HepG2 (cell line): ENCODE results near the gene ZNF333. TPM values are rescaled to one million over a fixed set of nuclear protein-coding genes. Genes with fewer than 3 reads are reported as not detected.

Source experiments
- ATAC-seq: fragments of 200-7000 bp; cut with Tn5 transposase; 3 replicates; pipeline ENCODE4 v1.9.1; 2020; ENCODE audit warnings: mild to moderate bottlenecking, moderate library complexity
- BruUV-seq: library from RNA; stranded (reverse); fragments of 400-500 nt; replicated peaks from 2 replicates; lab custom pipeline; 2021; lab: Mats Ljungman, UMichigan
- CTCF ChIA-PET: fragments of 300-600 bp; formaldehyde crosslinking; extraction: SDS; loops from one replicate; lab custom pipeline; 2021; ENCODE audit warnings: low total read pairs, inconsistent platforms, low intra/inter-chr PET ratio; lab: Yijun Ruan, JAX
- POLR2A ChIA-PET: fragments of 350-600 bp; sonication (Branson Sonifier 250); formaldehyde crosslinking; loops from one replicate; lab custom pipeline; 2020; ENCODE audit warnings: antibody characterized with exemption, inconsistent platforms; lab: Yijun Ruan, JAX
- DNase-seq: peaks from one replicate; pipeline ENCODE4 v3.0.0-alpha.2; 2015; ENCODE audit warnings: low spot score
- FAIRE-seq: peaks from 3 replicates; lab custom pipeline; 2011; peaks lifted over from hg19 to GRCh38; lab: Jason Lieb, UNC
- H2AFZ ChIP-seq: one replicate; pipeline ENCODE4 v1.6.1; 2011; ENCODE audit warnings: low read length, inconsistent platforms
- H3K27ac ChIP-seq: fragments of 300-600 bp; 3 replicates; pipeline ENCODE4 v1.8.0; 2011; ENCODE audit warnings: mixed run types, mild to moderate bottlenecking, mixed read lengths, low read length, inconsistent platforms; ENCODE audit not compliant: insufficient read depth; ENCODE audit errors: extremely low read length
- H3K27me3 ChIP-seq, 2 experiments: fragments of 200-600 bp in 1 of 2; 2 replicates in 1 of 2; 3 replicates in 1 of 2; pipeline versions ENCODE4 v1.6.0 to v1.8.0; 2011; ENCODE audit warnings: low read length in 2 of 2, mild to moderate bottlenecking in 2 of 2, moderate library complexity in 2 of 2, inconsistent platforms in 1 of 2; ENCODE audit not compliant: insufficient read depth in 2 of 2, control insufficient read depth in 1 of 2
- H3K36me3 ChIP-seq, 2 experiments: fragments of 200-600 bp in 1 of 2; replicated peaks in 1 of 2; 2 replicates in 1 of 2; 3 replicates in 1 of 2; pipeline versions ENCODE4 v1.5.1 to v1.8.0; 2011; ENCODE audit warnings: low read length in 2 of 2, inconsistent platforms in 1 of 2; ENCODE audit not compliant: insufficient read depth in 2 of 2, control insufficient read depth in 1 of 2
- H3K4me1 ChIP-seq: 2 replicates; pipeline ENCODE4 v1.5.1; 2012; ENCODE audit warnings: low read length, inconsistent platforms; ENCODE audit not compliant: insufficient read depth
- H3K4me2 ChIP-seq: 2 replicates; pipeline ENCODE4 v1.6.0; 2011; ENCODE audit warnings: low read depth, low read length, inconsistent platforms
- H3K4me3 ChIP-seq, 3 experiments: fragments of 200-600 bp in 1 of 3; sonication (generic), shearing (Covaris generic) in 1 of 3; replicated peaks in 1 of 3; 2 replicates each; pipeline ENCODE4 v1.5.1; 2011 to 2016; ENCODE audit warnings: low read length in 3 of 3, inconsistent platforms in 2 of 3, low read depth in 2 of 3, mild to moderate bottlenecking in 2 of 3, control low read depth in 1 of 3, mixed read lengths in 1 of 3; ENCODE audit not compliant: insufficient read depth in 1 of 3
- H3K79me2 ChIP-seq: one replicate; pipeline ENCODE4 v1.6.1; 2011; ENCODE audit warnings: low read length, inconsistent platforms; ENCODE audit not compliant: insufficient read depth
- H3K9ac ChIP-seq: 2 replicates; pipeline ENCODE4 v1.6.0; 2011; ENCODE audit warnings: mild to moderate bottlenecking, low read depth, low read length, inconsistent platforms; ENCODE audit not compliant: insufficient read depth
- H3K9me3 ChIP-seq: 2 replicates; pipeline ENCODE4 v1.5.1; 2012; ENCODE audit warnings: mild to moderate bottlenecking, low read length
- H4K20me1 ChIP-seq: 2 replicates; pipeline ENCODE4 v1.6.0; 2011; ENCODE audit warnings: inconsistent platforms, mild to moderate bottlenecking, low read length, moderate library complexity; ENCODE audit not compliant: insufficient read depth
- DMTF1 ChIP-seq: sonication (generic); formaldehyde crosslinking; IDR thresholded peaks from 2 replicates; pipeline ENCODE4 v1.4.0; 2020; ENCODE audit warnings: mild to moderate bottlenecking, missing genetic modification reagents
- E2F5 ChIP-seq: sonication (generic); formaldehyde crosslinking; conservative IDR thresholded peaks from 2 replicates; pipeline ENCODE4 v1.4.0; 2020; ENCODE audit warnings: missing genetic modification reagents
- RBM22 ChIP-seq: fragments of 200-400 bp; formaldehyde crosslinking; optimal IDR thresholded peaks from 2 replicates; pipeline ENCODE3; 2017; ENCODE audit warnings: mild to moderate bottlenecking, low read length, moderate library complexity
- TCF12 ChIP-seq, 2 experiments: fragments of 450-650 bp in 1 of 2; sonication (generic) in 1 of 2; formaldehyde crosslinking in 1 of 2; IDR thresholded peaks; 2 replicates each; pipeline versions ENCODE4 v1.6.1 to v1.8.0; 2017 to 2022; ENCODE audit warnings: antibody characterized with exemption in 1 of 2, mild to moderate bottlenecking in 1 of 2, missing genetic modification reagents in 1 of 2, moderate library complexity in 1 of 2
- ZNF160 ChIP-seq: sonication (generic); formaldehyde crosslinking; IDR thresholded peaks from 2 replicates; pipeline ENCODE4 v1.8.0; 2022; ENCODE audit warnings: mild to moderate bottlenecking, inconsistent platforms, missing genetic modification reagents
- ZNF557 ChIP-seq: sonication (generic); formaldehyde crosslinking; IDR thresholded peaks from 2 replicates; pipeline ENCODE4 v1.4.0; 2020; ENCODE audit warnings: missing genetic modification reagents
- ZNF567 ChIP-seq: sonication (generic); formaldehyde crosslinking; IDR thresholded peaks from 2 replicates; pipeline ENCODE4 v1.8.1; 2023; ENCODE audit warnings: mild to moderate bottlenecking, missing genetic modification reagents, borderline replicate concordance
- ZSCAN31 ChIP-seq: sonication (generic); formaldehyde crosslinking; IDR thresholded peaks from 2 replicates; pipeline ENCODE4 v1.5.0; 2020; ENCODE audit warnings: low read depth, mild to moderate bottlenecking, missing genetic modification reagents
- WGBS: methylation state at CpG from one replicate; pipeline ENCODE4 v1.1.6; 2017; ENCODE audit warnings: low lambda C conversion rate; 5-methylcytosine and 5-hydroxymethylcytosine counted together
- in situ Hi-C: cut with HindIII; loops from 2 replicates; pipeline ENCODE4 v1.10.0; 2017; ENCODE audit warnings: low pct_unique_long_range_greater_than_20kb; ENCODE audit not compliant: extremely low pct_ligation_motif_present
- intact Hi-C: fragments of 100-400 bp; cut with micrococcal nuclease; formaldehyde crosslinking; loops from one replicate; pipeline ENCODE4 v1.10.0; 2022; ENCODE audit not compliant: unreplicated experiment
- polyA plus RNA-seq, 8 experiments: library from polyadenylated mRNA; depleted of rRNA in 3 of 8; stranded (reverse) in 7 of 8; unstranded in 1 of 8; fragments of >200 nt; fragmentation: Illumina TruSeq in 4 of 8; extraction: Trizol in 4 of 8; gene quantifications; 2 replicates each; pipeline versions ENCODE4 v1.2.1 to v1.2.3, GENCODE V29; 2011 to 2016; ENCODE audit warnings: low read depth in 4 of 8, missing spikeins in 1 of 8, mixed read lengths in 1 of 8; ENCODE audit not compliant: insufficient read depth in 1 of 8
- total RNA-seq, 5 experiments: library from RNA; depleted of rRNA; stranded (reverse); fragments of >200 nt; fragmentation: Illumina TruSeq; extraction: Trizol; gene quantifications; 2 replicates each; pipeline ENCODE4 v1.2.3, GENCODE V29; 2016; ENCODE audit warnings: low read depth in 1 of 5

ZNF333 gene
- total and polyA plus RNA-seq, 2 of the 13 experiments (the other 11 are each of a cell fraction or from before 2014, with no cell fraction given): 3.4 to 6.4 TPM

- no peak overlapping the region for H3K27ac ChIP-seq
- no peak overlapping the region for H3K4me2 ChIP-seq
- no peaks in the 10 kb centered on the region for H3K79me2 ChIP-seq
- no peak for TF ChIP-seq RBM22
- TF ChIP-seq ZNF160: no peak
- no peak for TF ChIP-seq TCF12 (IDR thresholded peaks at IDR 0.05)
- TF ChIP-seq TCF12 (CRISPR knock-in tag; IDR thresholded peaks at IDR 0.05): no peak
- no peak for TF ChIP-seq ZSCAN31 (CRISPR knock-in tag)
- no peak for TF ChIP-seq ZNF567 (CRISPR knock-in tag)
- no peak for TF ChIP-seq DMTF1 (CRISPR knock-in tag)
- no peak for TF ChIP-seq ZNF557 (CRISPR knock-in tag)
- no peak for TF ChIP-seq E2F5
- no peak overlapping the region for H3K9ac ChIP-seq
- H3K9me3 ChIP-seq: no peaks in the 10 kb centered on the region
- intact Hi-C loops: no loop called here
- no peak for FAIRE-seq
- no peak overlapping the region for H2AFZ ChIP-seq
- CTCF ChIA-PET: no interaction called here
- H3K27me3 ChIP-seq: peaks cover 0 to 2% of the 10 kb centered on the region in 2 experiments; a peak in 2 of 5 replicates
- WGBS: 0% methylated on average over 1 of the region's 2 CpGs
- POLR2A ChIA-PET: no interaction called here
- no peaks in the 10 kb centered on the region for H3K36me3 ChIP-seq
- BruUV-seq: no TSS peak
- in situ Hi-C loops: no loop called here
- no peak overlapping the region for H3K4me3 ChIP-seq
- no peak for DNase-seq
- H4K20me1 ChIP-seq: no peaks in the 10 kb centered on the region
- H3K4me1 ChIP-seq: no peaks in the 10 kb centered on the region
- ATAC-seq: no peak
Observed at GRCh38 chr19:14768001-14768400, 78.2 kb downstream of the ZNF333 start.
